ENCODE data around the gene KRT37.

The KRT37 gene

GRCh38 chr17:41424111-41424635 lies at the start of gene KRT37:
KRT37 (minus strand) TSS chr17:41424585; CDS start chr17:41424523, 62 bp downstream.
- no peak for DNase-seq

- no peak for DNase-seq
Measured at GRCh38 chr17:41468346-41468745, 44.0 kb upstream of the KRT37 start.

GRCh38 chr17:41467561-41467960 lies 43.2 kb upstream of the KRT37 start:
- DNase-seq, result no peak

DNA sequence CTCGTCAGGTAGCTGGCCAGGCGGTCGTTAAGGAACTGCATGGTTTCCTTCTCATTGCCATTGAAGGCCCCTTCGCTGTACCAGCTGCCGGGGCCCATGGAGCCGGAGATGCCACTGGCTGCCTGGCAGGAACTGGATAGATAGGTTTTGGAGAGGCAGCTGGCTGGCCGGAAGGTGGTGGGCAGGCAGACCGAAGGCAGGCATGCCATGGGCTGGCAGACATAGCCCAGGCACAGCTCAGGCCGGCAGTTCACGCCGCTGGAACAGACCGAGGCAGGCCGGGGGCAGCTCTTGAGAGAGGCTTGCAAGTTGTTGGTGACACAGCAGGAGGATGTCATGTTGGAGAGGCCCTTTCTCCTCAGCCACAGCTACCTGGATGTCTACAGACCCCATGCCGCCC lies 42.6 kb upstream of the KRT37 start, which contains the start of gene KRT32:
TSS of gene KRT32 (minus strand) at position 399 of the 400 bp plus-strand sequence. CDS start at position 338, 61 bp downstream.
- no peak for DNase-seq

GRCh38 chr17:41464682-41465081 lies 40.3 kb upstream of the KRT37 start:
- DNase-seq, result no peak

DNA sequence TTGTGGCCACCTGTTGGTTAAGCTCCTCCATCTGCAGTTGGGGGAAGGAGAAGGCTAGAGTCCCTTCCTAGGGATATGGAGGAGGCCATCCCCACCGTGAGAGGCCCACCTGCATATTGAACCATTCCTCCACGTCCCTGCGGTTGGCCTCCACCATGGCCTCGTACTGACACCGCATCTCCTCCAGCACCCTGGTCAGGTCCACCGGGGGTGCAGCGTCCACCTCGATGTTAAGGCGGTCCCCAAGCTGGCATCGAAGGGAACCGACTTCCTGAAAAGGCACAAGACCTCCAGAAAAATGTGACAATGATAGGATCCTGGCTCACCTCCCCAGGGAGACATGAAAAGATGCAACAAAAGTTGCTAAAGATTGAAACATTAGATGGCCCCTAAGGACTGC lies 39.8 kb upstream of the KRT37 start:
- no peak for DNase-seq

- no peak for DNase-seq
Measured at GRCh38 chr17:41463746-41464145, 39.4 kb upstream of the KRT37 start.

GRCh38 chr17:41462705-41463104 lies 38.3 kb upstream of the KRT37 start:
- DNase-seq, result no peak

- no peak for DNase-seq
Measured at GRCh38 chr17:41457676-41458075, 33.3 kb upstream of the KRT37 start.

- DNase-seq, result no peak
Measured at GRCh38 chr17:41456204-41456603, 31.8 kb upstream of the KRT37 start.

DNA sequence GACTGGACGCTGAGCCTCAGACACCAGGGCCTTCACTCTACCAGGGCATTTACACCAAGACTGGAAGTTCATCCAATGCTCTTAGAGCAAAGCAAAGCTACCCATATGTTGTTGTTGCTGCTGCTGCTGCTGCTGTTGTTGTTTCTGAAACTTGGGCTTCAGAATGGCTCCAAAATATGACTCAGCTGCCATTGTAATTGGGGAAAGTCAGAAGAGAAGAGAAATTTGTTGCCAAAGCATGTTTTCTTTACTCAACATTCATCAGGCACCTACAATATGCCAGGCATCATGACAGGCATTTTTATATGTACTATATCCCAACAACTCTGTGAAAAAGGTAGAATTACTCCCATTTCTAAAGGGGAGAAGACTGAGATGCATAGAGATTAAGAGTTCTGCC lies 30.9 kb upstream of the KRT37 start:
- DNase-seq, result no peak

- DNase-seq, result no peak
Measured at GRCh38 chr17:41453066-41453465, 28.7 kb upstream of the KRT37 start.

- no peak for DNase-seq
Measured at GRCh38 chr17:41452281-41452680, 27.9 kb upstream of the KRT37 start.

DNA sequence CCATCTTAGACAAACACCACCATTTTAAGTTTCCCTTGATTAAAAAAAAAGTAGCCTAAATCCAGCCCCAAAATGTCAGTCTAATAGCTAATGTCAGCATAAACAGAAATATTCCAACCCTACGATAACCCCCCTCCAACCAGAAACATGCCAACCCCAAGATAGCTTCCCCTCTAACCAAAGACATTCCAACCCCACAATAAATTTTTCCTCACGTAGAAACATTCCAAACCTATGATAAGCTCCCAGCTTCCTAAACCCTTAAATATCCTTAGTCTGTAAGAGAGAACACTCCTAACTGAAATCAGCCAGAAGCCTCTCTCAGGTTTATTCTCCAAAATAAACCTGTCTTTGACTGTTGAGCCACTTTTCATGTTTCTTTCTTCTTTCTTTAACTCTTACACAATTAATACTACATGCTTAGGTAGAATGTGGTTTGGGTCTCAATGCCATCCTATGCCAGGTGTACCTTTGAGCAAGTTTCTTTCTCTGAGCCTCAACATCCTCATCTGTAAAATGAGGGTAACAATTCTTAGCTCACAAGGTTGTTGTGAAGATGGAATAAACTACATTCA lies 26.9 kb upstream of the KRT37 start:
- DNase-seq, result no peak

- no peak for DNase-seq
Measured at GRCh38 chr17:41449008-41449407, 24.6 kb upstream of the KRT37 start.

- DNase-seq, result no peak
Measured at GRCh38 chr17:41448506-41448905, 24.1 kb upstream of the KRT37 start.

GRCh38 chr17:41446806-41447205 lies 22.4 kb upstream of the KRT37 start:
- DNase-seq, result no peak

DNA sequence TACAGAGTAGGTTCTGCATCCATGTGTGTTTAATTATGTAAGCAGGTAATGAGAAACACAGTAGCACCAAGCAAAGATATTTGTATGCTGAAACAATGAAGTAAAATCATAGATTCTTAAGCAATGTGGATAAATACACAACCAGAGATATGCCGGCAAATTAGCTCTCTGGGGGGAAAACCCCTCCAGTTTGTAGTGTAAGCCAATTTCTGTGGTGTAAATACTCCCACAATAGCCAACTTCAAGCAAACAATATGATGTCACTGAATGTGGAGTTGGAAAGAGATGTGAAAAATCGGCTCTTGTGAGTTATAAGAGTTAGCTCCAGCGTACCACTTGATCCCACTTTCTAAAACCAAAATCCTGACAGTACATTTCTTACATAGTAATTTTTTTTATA lies 20.3 kb upstream of the KRT37 start:
- DNase-seq, result no peak

DNA sequence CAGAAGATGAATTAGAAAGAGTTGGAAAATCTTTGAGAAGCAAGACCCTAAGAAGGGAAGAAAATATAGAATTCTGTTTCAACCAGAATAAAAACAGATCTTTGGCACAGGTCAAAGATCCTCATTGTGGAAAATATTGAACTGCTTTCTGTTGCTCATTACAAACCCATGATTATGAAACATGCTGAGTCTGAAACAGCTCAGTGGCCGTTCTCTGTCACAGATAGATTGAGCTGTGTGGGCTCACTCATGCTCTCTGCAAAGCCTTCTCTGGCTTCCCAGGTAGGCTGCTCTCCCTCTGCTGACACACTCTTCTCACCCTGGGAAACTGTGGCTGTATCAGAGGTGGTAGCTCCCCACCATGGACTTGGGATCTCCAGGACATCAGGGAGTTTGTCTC lies 19.8 kb upstream of the KRT37 start:
- no peak for DNase-seq

DNA sequence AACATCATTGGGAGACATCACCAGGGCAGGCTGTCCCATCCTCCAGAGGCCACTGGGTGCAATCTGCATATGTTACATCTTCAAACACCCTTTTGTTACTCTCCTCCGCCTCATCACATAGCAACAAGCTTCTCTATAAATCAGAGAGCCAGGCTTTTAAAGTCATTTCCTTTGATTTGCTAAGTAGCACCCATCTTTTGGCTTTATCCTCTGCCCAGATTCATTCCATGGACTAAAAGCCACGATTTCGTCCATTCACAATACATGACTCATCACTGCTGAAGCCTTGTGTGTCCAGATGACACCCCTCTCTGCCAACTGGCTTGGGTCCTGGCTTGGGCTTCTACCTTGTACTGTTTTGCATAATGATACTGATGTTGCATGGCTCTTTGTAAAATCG lies 18.4 kb upstream of the KRT37 start:
- DNase-seq, result no peak

DNA sequence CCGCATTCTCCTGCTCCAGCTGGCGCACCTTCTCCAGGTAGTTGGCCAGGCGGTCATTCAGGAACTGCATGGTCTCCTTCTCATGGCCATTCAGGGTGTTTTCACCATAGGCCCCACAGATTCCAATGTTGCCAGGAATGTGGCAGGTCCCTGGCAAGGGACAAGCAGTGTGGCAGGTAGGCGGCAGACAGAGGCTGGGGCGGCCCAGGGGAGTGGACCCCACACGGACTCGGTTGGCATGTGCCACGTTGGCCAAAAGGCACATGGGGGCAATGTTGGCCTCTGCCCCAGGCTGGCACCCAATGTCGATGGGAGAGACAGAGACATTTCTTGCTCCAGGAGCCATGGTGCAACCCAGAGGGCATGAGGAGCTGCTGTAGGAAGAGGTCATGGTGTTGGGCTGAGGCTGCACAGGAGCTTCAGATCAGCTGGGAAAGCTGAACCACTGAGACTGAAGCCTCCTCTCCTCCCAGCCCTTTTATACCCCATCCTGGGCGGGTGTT lies 16.2 kb upstream of the KRT37 start, which contains the start of gene KRT38:
TSS of gene KRT38 (minus strand) at position 453 of the 503 bp plus-strand sequence. CDS start at position 391, 62 bp downstream.
- DNase-seq, result no peak

DNA sequence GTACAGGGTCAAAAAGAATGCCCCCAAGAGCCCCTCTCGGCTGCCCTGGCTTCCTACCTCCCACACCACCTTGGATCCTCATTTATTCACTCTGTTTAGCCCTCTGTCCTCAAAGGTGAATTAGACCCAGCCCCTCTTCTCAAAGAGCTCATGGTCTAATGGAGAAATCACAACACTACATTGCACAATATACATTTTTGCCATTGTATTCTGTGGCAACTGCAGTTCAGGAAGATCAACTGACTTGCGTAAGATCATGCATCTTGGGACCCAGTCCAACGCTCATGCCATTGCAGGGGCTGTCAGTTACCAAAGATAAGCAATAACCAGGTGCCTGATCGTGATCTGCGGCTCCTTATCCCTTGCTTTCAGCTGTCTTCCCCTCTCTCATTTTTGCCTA lies 15.0 kb upstream of the KRT37 start:
- no peak for DNase-seq

DNA sequence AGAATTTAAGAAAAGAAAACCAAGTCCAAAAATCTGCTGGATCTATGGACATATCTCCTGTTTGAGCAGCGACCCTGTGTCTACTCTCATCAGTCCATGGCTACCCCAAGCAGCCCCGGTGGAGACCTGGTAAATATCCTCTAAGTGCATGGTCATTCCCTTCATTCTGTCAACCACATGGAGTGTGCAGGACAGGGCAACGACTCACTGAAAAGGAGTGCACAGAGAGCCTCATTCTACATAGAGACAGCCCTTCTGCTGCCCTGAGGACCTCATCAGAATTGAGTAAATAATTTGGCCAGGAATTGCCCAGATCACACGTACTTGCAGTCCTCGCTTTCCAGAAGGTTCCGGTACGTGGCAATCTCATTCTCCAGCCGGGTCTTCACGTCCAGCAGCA lies 13.4 kb upstream of the KRT37 start:
- no peak for DNase-seq

- DNase-seq, result no peak
Measured at GRCh38 chr17:41437254-41437653, 12.9 kb upstream of the KRT37 start.

DNA sequence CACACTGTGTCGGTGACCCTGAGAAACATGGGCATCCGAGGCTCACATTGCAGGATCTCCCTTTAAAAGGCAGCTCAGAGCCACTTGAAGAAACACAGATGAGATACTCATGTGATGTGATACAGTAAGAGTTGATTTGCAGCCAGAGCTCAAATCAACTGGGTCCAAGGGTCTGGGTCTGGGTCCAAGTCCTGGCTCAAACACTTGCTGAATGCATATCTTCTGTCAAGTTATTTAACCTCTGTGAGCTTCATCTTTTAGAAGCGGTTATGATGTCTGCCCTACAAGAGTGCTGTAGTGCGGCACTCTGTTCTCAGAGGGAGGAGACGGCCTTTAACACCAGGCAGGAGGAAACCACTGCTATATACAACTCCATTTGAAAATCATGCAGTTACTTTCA lies 10.0 kb upstream of the KRT37 start:
- DNase-seq, result no peak

All from NCI-H2029 treated with DMSO at 0.1 percent for 48 hours (cell line).